Epithelial cell of esophagus (primary cell): ENCODE data around the gene FGD6.

Source experiments
- DNase-seq: peaks from one replicate; pipeline ENCODE4 v3.0.0; 2010; ENCODE audit warnings: low read depth
- H3K4me3 ChIP-seq: 2 replicates; pipeline ENCODE4 v1.5.1; 2011; ENCODE audit warnings: mild to moderate bottlenecking, low read length, control low read depth
- CTCF ChIP-seq: IDR thresholded peaks from 2 replicates; pipeline ENCODE4 v1.5.1; 2011; ENCODE audit warnings: low read depth, mild to moderate bottlenecking, low read length, control low read depth, inconsistent platforms; ENCODE audit not compliant: insufficient read depth; ENCODE audit errors: missing control alignments

FGD6 gene

GRCh38 chr12:95116341-95116740 is 100.9 kb downstream of the FGD6 start:
- TF ChIP-seq CTCF = no peak
- DNase-seq = no peak
- no peak overlapping the region for H3K4me3 ChIP-seq

- H3K4me3 ChIP-seq = no peak overlapping the region
- TF ChIP-seq CTCF = no peak
- peak; percentile 60 for DNase-seq
Measured at GRCh38 chr12:95115641-95116040, 101.6 kb downstream of the FGD6 start.

- H3K4me3 ChIP-seq = no peak overlapping the region
- peak; percentile 88 for DNase-seq
- TF ChIP-seq CTCF = no peak
Measured at GRCh38 chr12:95114766-95115405, 102.4 kb downstream of the FGD6 start.

GRCh38 chr12:95107362-95107761 is 109.9 kb downstream of the FGD6 start:
- DNase-seq = no peak
- TF ChIP-seq CTCF = no peak

GRCh38 chr12:95105540-95105939 is 111.7 kb downstream of the FGD6 start:
- H3K4me3 ChIP-seq = no peak overlapping the region
- no peak for TF ChIP-seq CTCF
- no peak for DNase-seq

More at GRCh38 chr12:95107362-95107761, 109.9 kb downstream of the FGD6 start:
- H3K4me3 ChIP-seq = no peak overlapping the region

GRCh38 chr12:95104919-95105452 is 112.3 kb downstream of the FGD6 start:
- no peak overlapping the region for H3K4me3 ChIP-seq
- TF ChIP-seq CTCF = no peak
- no peak for DNase-seq
